ENCODE results near the gene SMC6. TPM values are rescaled to one million over a fixed set of nuclear protein-coding genes. Genes with fewer than 3 reads are reported as not detected.

The SMC6 gene
- total RNA-seq, 2 donors from 2014 or later = 6.1 to 12.2 TPM

GRCh38 chr2:17772532-17772931, 18.9 kb upstream of the SMC6 start:
- Histone ChIP-seq H3K36me3 (no peaks in the 10 kb centered on the region), H3K27me3 (no peaks in the 10 kb centered on the region), H3K27ac (peak overlapping the region in 1 of 2 donors; percentile 24), H3K4me3 (no peak overlapping the region), H3K4me1 (no peaks in the 10 kb centered on the region), H3K9me3 (no peaks in the 10 kb centered on the region)
- TF ChIP-seq CTCF (IDR thresholded peaks at IDR 0.05) = no peak
- DNase-seq (ENCODE audit: low spot score) = no peak

DNA sequence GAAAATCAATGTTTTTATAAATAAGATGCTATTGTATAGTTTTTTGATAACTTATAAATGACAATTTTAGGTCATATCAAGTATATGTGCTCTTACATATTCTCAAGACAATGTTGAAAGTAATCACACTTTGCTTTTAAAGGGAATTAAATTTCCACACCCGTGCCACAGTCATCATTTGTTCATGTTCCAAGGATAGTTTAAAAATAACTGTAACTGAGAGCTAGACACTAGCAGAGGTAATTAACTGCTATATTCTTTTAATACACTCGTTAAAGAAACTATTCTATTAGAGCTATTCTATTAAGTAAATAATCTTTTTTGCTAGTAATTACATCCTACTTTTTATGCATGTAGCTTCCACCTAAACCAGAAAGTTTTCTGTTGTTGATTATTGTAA, 18.3 kb upstream of the SMC6 start:
- Histone ChIP-seq H3K27ac (peak overlapping the region in 1 of 2 donors; percentile 24), H3K27me3 (no peaks in the 10 kb centered on the region), H3K4me3 (no peak overlapping the region), H3K36me3 (no peaks in the 10 kb centered on the region), H3K9me3 (no peaks in the 10 kb centered on the region), H3K4me1 (no peaks in the 10 kb centered on the region)
- TF ChIP-seq CTCF (IDR thresholded peaks at IDR 0.05) = no peak
- DNase-seq (ENCODE audit: low spot score) = no peak

DNA sequence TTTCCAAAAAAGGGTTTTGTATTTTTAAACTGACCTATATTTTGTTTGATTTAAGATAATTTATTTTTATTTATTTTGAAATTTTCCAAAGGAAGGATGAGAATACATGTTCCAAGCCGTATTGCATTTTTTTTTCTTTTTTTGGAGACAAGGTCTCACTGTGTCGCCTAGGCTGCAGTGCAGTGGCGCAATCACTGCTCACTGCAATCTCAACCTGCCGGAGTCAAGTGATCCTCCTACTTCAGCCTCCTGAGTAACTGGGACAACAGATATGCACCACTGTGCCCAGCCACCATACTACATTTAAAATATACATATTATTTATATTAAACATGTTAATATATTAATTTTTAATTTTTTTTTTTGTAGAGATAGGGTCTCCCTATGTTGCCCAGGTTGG, 15.3 kb upstream of the SMC6 start:
- Histone ChIP-seq H3K36me3 (no peaks in the 10 kb centered on the region), H3K9me3 (no peaks in the 10 kb centered on the region), H3K27me3 (no peaks in the 10 kb centered on the region), H3K4me3 (no peak overlapping the region), H3K4me1 (no peaks in the 10 kb centered on the region), H3K27ac (no peak overlapping the region)
- TF ChIP-seq CTCF (IDR thresholded peaks at IDR 0.05) = no peak
- no peak for DNase-seq (ENCODE audit: low spot score)

GRCh38 chr2:17765398-17765797, 11.8 kb upstream of the SMC6 start:
- Histone ChIP-seq H3K27me3 (no peaks in the 10 kb centered on the region), H3K36me3 (no peaks in the 10 kb centered on the region), H3K9me3 (no peaks in the 10 kb centered on the region), H3K4me1 (no peaks in the 10 kb centered on the region), H3K4me3 (no peak overlapping the region), H3K27ac (no peak overlapping the region)
- no peak for TF ChIP-seq CTCF (IDR thresholded peaks at IDR 0.05)
- DNase-seq (ENCODE audit: low spot score) = no peak

- H3K4me3 ChIP-seq = no peak overlapping the region
- no peaks in the 10 kb centered on the region for H3K36me3 ChIP-seq
- no peaks in the 10 kb centered on the region for H3K4me1 ChIP-seq
- no peaks in the 10 kb centered on the region for H3K27me3 ChIP-seq
- H3K9me3 ChIP-seq = no peaks in the 10 kb centered on the region
- TF ChIP-seq CTCF (IDR thresholded peaks at IDR 0.05) = no peak
- no peak overlapping the region for H3K27ac ChIP-seq
- no peak for DNase-seq (ENCODE audit: low spot score)
Measured at GRCh38 chr2:17763641-17764333, 10.2 kb upstream of the SMC6 start.

GRCh38 chr2:17762451-17762850, 8.8 kb upstream of the SMC6 start:
- no peaks in the 10 kb centered on the region for H3K9me3 ChIP-seq
- TF ChIP-seq CTCF (IDR thresholded peaks at IDR 0.05) = no peak
- no peaks in the 10 kb centered on the region for H3K36me3 ChIP-seq
- no peaks in the 10 kb centered on the region for H3K4me1 ChIP-seq
- no peak overlapping the region for H3K4me3 ChIP-seq
- no peak overlapping the region for H3K27ac ChIP-seq
- H3K27me3 ChIP-seq = no peaks in the 10 kb centered on the region
- no peak for DNase-seq (ENCODE audit: low spot score)
